Fibroblast of lung (primary cell): ENCODE data around the gene ATP2B3.

ENCODE experiments used
- EZH2 ChIP-seq: IDR thresholded peaks from 2 replicates; pipeline ENCODE4 v1.5.1; 2012; ENCODE audit warnings: low read length, control low read depth, mild to moderate bottlenecking; ENCODE audit errors: missing control alignments
- TF ChIP-seq, protein P1 (sequence below), 2 donors: IDR thresholded peaks in 1 of 2; conservative IDR thresholded peaks in 1 of 2; 1 replicate in 1 of 2; 2 replicates in 1 of 2; pipeline ENCODE4 v1.5.1; 2011 to 2012; ENCODE audit warnings: low read length in 2 of 2, control low read depth in 1 of 2, inconsistent platforms in 1 of 2, low read depth in 1 of 2, mild to moderate bottlenecking in 1 of 2

DNA sequence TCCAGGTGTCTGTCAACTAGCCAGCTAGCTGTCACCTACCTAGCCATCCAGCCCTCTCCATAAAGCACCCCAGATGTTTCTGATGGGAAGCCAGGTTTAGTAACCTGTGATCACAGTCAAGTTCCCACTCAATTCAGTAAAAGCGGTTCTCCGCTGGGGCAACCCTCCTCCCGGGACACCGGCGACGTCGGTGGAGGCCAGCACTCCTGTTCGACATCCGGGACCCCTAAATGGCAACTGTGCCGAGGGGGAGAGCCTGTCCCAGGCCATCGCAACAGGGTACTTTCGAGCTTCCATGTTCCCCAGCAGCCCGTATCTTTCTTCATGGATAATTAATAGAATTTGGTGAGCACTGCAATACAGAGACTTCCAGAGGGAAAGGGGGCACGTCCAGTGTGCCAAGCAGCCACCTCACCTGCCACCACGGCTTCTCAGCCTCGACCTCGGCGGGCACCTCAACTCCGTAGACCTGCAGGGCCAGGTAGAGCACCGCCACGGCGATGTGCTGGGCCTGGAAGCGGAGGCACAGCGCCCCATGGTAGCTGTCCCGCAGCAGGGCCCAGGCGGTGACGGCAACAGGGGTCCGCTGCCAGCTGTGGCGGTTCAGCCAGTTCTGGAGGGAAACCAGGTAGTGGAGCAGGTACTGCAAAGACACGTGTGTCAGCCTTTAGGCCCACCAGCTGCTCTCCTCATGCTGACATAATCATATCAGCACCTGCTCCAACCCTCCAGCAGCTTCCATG lies 74.8 kb downstream of the ATP2B3 start:
- TF ChIP-seq, protein P1, sequence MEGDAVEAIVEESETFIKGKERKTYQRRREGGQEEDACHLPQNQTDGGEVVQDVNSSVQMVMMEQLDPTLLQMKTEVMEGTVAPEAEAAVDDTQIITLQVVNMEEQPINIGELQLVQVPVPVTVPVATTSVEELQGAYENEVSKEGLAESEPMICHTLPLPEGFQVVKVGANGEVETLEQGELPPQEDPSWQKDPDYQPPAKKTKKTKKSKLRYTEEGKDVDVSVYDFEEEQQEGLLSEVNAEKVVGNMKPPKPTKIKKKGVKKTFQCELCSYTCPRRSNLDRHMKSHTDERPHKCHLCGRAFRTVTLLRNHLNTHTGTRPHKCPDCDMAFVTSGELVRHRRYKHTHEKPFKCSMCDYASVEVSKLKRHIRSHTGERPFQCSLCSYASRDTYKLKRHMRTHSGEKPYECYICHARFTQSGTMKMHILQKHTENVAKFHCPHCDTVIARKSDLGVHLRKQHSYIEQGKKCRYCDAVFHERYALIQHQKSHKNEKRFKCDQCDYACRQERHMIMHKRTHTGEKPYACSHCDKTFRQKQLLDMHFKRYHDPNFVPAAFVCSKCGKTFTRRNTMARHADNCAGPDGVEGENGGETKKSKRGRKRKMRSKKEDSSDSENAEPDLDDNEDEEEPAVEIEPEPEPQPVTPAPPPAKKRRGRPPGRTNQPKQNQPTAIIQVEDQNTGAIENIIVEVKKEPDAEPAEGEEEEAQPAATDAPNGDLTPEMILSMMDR (conservative IDR thresholded peaks at IDR 0.05 in 1 of 2, IDR thresholded peaks at IDR 0.05 in 1 of 2; ENCODE audit: low read depth in 1 of 2, low read length in 2 of 2) = no peak
- no peak for TF ChIP-seq EZH2
